Measurements from ENCODE around the gene MOSPD2. TPM values are rescaled to one million over a fixed set of nuclear protein-coding genes. Genes with fewer than 3 reads are reported as not detected.

The MOSPD2 gene
- polyA plus RNA-seq, 1 donor (not counting 4 experiments of a cell fraction or from before 2014, with no cell fraction given), result 20.4 TPM

GRCh38 chrX:14930663-14931062 is 57.4 kb downstream of the MOSPD2 start:
- Histone ChIP-seq H3K9me3 (ENCODE audit: control insufficient read depth, low read depth, low read length) (no peaks in the 10 kb centered on the region), H3K27ac (ENCODE audit: control insufficient read depth, insufficient read depth, low read length) (no peak overlapping the region), H3K27me3 (ENCODE audit: control insufficient read depth, extremely low read depth, insufficient read depth, low read length) (no peaks in the 10 kb centered on the region), H3K4me3 (ENCODE audit: control insufficient read depth in 2 of 3, extremely low read depth in 1 of 3, insufficient read depth in 2 of 3, low read depth in 1 of 3, low read length in 3 of 3) (no peak overlapping the region), H3K36me3 (ENCODE audit: control insufficient read depth in 2 of 2, extremely low read depth in 1 of 2, insufficient read depth in 2 of 2, low read length in 2 of 2) (no peaks in the 10 kb centered on the region), H3K9me1 (ENCODE audit: control insufficient read depth, extremely low read depth, insufficient read depth, low read length) (no peaks in the 10 kb centered on the region), H3K79me2 (ENCODE audit: control insufficient read depth, insufficient read depth, low read length) (no peaks in the 10 kb centered on the region), H3K9ac (ENCODE audit: control insufficient read depth, extremely low read depth, insufficient read depth, low read length) (no peak overlapping the region), H3K4me1 (ENCODE audit: control insufficient read depth, extremely low read depth, insufficient read depth, low read length) (no peaks in the 10 kb centered on the region), H2AFZ (ENCODE audit: control insufficient read depth, low read length) (no peak overlapping the region), H3K4me2 (ENCODE audit: control insufficient read depth, extremely low read depth, insufficient read depth, low read depth, low read length) (no peak overlapping the region), H4K20me1 (ENCODE audit: control insufficient read depth, extremely low read depth, insufficient read depth, low read length) (no peaks in the 10 kb centered on the region)
- DNase-seq (ENCODE audit: low read depth, low spot score), result no peak
- FAIRE-seq, result no peak
- dilution Hi-C loops (cut with MboI; ENCODE audit: extremely low pct_ligation_motif_present, low sequenced_read_pairs), result no loop called here
- no peak for TF ChIP-seq CTCF (optimal IDR thresholded peaks at IDR 0.05 in 1 of 3, IDR thresholded peaks at IDR 0.05 in 1 of 3, conservative IDR thresholded peaks at IDR 0.05 in 1 of 3; ENCODE audit: extremely low read depth in 1 of 3, insufficient read depth in 2 of 3, low read length in 3 of 3)
- no peak for TF ChIP-seq EZH2 (IDR thresholded peaks at IDR 0.05; ENCODE audit: low read length)

- FAIRE-seq (no peak), DNase-seq (ENCODE audit: low read depth, low spot score) (no peak)
- H3K4me1 ChIP-seq (ENCODE audit: control insufficient read depth, extremely low read depth, insufficient read depth, low read length), result peaks cover 4% of the 10 kb centered on the region
- dilution Hi-C loops (cut with MboI; ENCODE audit: extremely low pct_ligation_motif_present, low sequenced_read_pairs), result no loop called here
- H3K27me3 ChIP-seq (ENCODE audit: control insufficient read depth, extremely low read depth, insufficient read depth, low read length), result no peaks in the 10 kb centered on the region
- H3K9me1 ChIP-seq (ENCODE audit: control insufficient read depth, extremely low read depth, insufficient read depth, low read length), result no peaks in the 10 kb centered on the region
- H2AFZ ChIP-seq (ENCODE audit: control insufficient read depth, low read length), result no peak overlapping the region
- H3K79me2 ChIP-seq (ENCODE audit: control insufficient read depth, insufficient read depth, low read length), result no peaks in the 10 kb centered on the region
- H3K4me2 ChIP-seq (ENCODE audit: control insufficient read depth, extremely low read depth, insufficient read depth, low read depth, low read length), result no peak overlapping the region
- no peak overlapping the region for H3K27ac ChIP-seq (ENCODE audit: control insufficient read depth, insufficient read depth, low read length)
- TF ChIP-seq EZH2 (IDR thresholded peaks at IDR 0.05; ENCODE audit: low read length) (no peak), CTCF (optimal IDR thresholded peaks at IDR 0.05 in 1 of 3, IDR thresholded peaks at IDR 0.05 in 1 of 3, conservative IDR thresholded peaks at IDR 0.05 in 1 of 3; ENCODE audit: extremely low read depth in 1 of 3, insufficient read depth in 2 of 3, low read length in 3 of 3) (no peak)
- no peaks in the 10 kb centered on the region for H3K9me3 ChIP-seq (ENCODE audit: control insufficient read depth, low read depth, low read length)
- no peaks in the 10 kb centered on the region for H4K20me1 ChIP-seq (ENCODE audit: control insufficient read depth, extremely low read depth, insufficient read depth, low read length)
- no peaks in the 10 kb centered on the region for H3K36me3 ChIP-seq (ENCODE audit: control insufficient read depth in 2 of 2, extremely low read depth in 1 of 2, insufficient read depth in 2 of 2, low read length in 2 of 2)
- no peak overlapping the region for H3K4me3 ChIP-seq (ENCODE audit: control insufficient read depth in 2 of 3, extremely low read depth in 1 of 3, insufficient read depth in 2 of 3, low read depth in 1 of 3, low read length in 3 of 3)
- H3K9ac ChIP-seq (ENCODE audit: control insufficient read depth, extremely low read depth, insufficient read depth, low read length), result no peak overlapping the region
Measured at GRCh38 chrX:14932136-14932535, 58.9 kb downstream of the MOSPD2 start.
